Panc1 (cell line): Measurements from ENCODE around the gene USP24. TPM values are rescaled to one million over a fixed set of nuclear protein-coding genes. Genes with fewer than 3 reads are reported as not detected.

Source experiments
- ATAC-seq: fragments of 200-7000 bp; cut with Tn5 transposase; 2 replicates; pipeline ENCODE4 v1.9.1; 2020; ENCODE audit warnings: mild to moderate bottlenecking, moderate library complexity
- BruUV-seq: library from RNA; stranded (reverse); fragments of 400-500 nt; replicated peaks from 2 replicates; lab custom pipeline; 2021; lab: Mats Ljungman, UMichigan
- CTCF ChIA-PET: fragments of 300-600 bp; sonication (Branson Sonifier 250); formaldehyde crosslinking; loops from one replicate; lab custom pipeline; 2022; ENCODE audit warnings: antibody characterized with exemption; lab: Charles Lee
- POLR2A ChIA-PET: fragments of 300-600 bp; sonication (Branson Sonifier 250); formaldehyde crosslinking; loops from one replicate; lab custom pipeline; 2022; ENCODE audit warnings: antibody characterized with exemption; lab: Charles Lee
- DNase-seq: peaks from one replicate; pipeline ENCODE4 v3.0.0-alpha.2; 2010; ENCODE audit warnings: low read depth, low spot score
- H3K27ac ChIP-seq: 2 replicates; pipeline ENCODE4 v1.5.1; 2011; ENCODE audit warnings: mild to moderate bottlenecking, low read length, inconsistent platforms
- H3K27me3 ChIP-seq: fragments of 200-500 bp; sonication (Bioruptor generic); 2 replicates; pipeline ENCODE4 v1.6.0; 2014; ENCODE audit warnings: low read length, inconsistent platforms; ENCODE audit not compliant: control insufficient read depth, insufficient read depth
- H3K36me3 ChIP-seq: fragments of 200-500 bp; sonication (Bioruptor generic); 2 replicates; pipeline ENCODE4 v1.5.1; 2014; ENCODE audit warnings: inconsistent platforms, mild to moderate bottlenecking, low read length, moderate library complexity; ENCODE audit not compliant: control insufficient read depth, insufficient read depth
- H3K4me1 ChIP-seq: 2 replicates; pipeline ENCODE4 v1.5.1; 2011; ENCODE audit warnings: inconsistent platforms, mild to moderate bottlenecking, low read length, moderate library complexity; ENCODE audit not compliant: control insufficient read depth, insufficient read depth
- H3K4me3 ChIP-seq, 2 experiments: 2 replicates each; pipeline ENCODE4 v1.5.1; 2011 to 2012; ENCODE audit warnings: low read depth in 2 of 2, low read length in 2 of 2, mild to moderate bottlenecking in 2 of 2, inconsistent platforms in 1 of 2, moderate library complexity in 1 of 2
- H3K9me3 ChIP-seq: fragments of 200-500 bp; sonication (Bioruptor generic); 2 replicates; pipeline ENCODE4 v1.5.1; 2014; ENCODE audit warnings: low read depth, mild to moderate bottlenecking, inconsistent platforms, low read length, moderate library complexity; ENCODE audit not compliant: control insufficient read depth, insufficient read depth
- CTCF ChIP-seq: fragments of 450-650 bp; IDR thresholded peaks from 2 replicates; pipeline ENCODE4 v1.5.1; 2017; ENCODE audit warnings: mild to moderate bottlenecking
- POLR2AphosphoS5 ChIP-seq: IDR thresholded peaks from 2 replicates; pipeline ENCODE4 v1.6.1; 2012; ENCODE audit warnings: mild to moderate bottlenecking, low read depth, low read length, moderate library complexity
- REST ChIP-seq, 2 experiments: IDR thresholded peaks; 2 replicates each; pipeline ENCODE4 v1.6.1; 2011 to 2012; ENCODE audit warnings: low read depth in 2 of 2, control low read depth in 1 of 2, low read length in 1 of 2, mild to moderate bottlenecking in 1 of 2, moderate library complexity in 1 of 2; ENCODE audit not compliant: insufficient read depth in 1 of 2
- SIN3A ChIP-seq: IDR thresholded peaks from 2 replicates; pipeline ENCODE4 v1.6.1; 2012; ENCODE audit warnings: low read depth, mild to moderate bottlenecking, low read length, moderate library complexity, borderline replicate concordance; ENCODE audit not compliant: insufficient read depth
- TCF7L2 ChIP-seq: IDR thresholded peaks from 2 replicates; pipeline ENCODE4 v1.6.1; 2011; ENCODE audit warnings: mild to moderate bottlenecking, low read depth, low read length, inconsistent platforms
- in situ Hi-C: cut with HindIII; loops from 2 replicates; pipeline ENCODE4 v1.10.0; 2016; ENCODE audit warnings: low sequenced_read_pairs, low pct_unique_long_range_greater_than_20kb
- intact Hi-C: fragments of 100-400 bp; cut with micrococcal nuclease; formaldehyde crosslinking; loops from one replicate; pipeline ENCODE4 v1.10.0; 2022; ENCODE audit not compliant: unreplicated experiment
- total RNA-seq: library from RNA; stranded (reverse); gene quantifications from one replicate; pipeline ENCODE4 v1.2.1, GENCODE V29; 2021; ENCODE audit not compliant: unreplicated experiment

USP24 gene
- total RNA-seq, 1 experiment from 2014 or later, result 52.2 TPM

- Histone ChIP-seq H3K27me3 (no peaks in the 10 kb centered on the region), H3K27ac (no peak overlapping the region), H3K36me3 (peaks cover 77% of the 10 kb centered on the region), H3K4me1 (no peaks in the 10 kb centered on the region), H3K4me3 (no peak overlapping the region), H3K9me3 (no peaks in the 10 kb centered on the region)
- no peak for DNase-seq
- no TSS peak for BruUV-seq
- TF ChIP-seq REST (IDR thresholded peaks at IDR 0.05; ENCODE audit: insufficient read depth in 1 of 2, low read depth in 2 of 2, low read length in 1 of 2) (no peak), CTCF (no peak), TCF7L2 (no peak), POLR2AphosphoS5 (no peak), SIN3A (no peak)
- in situ Hi-C loops, result no loop called here
- intact Hi-C loops, result no loop called here
- ChIA-PET POLR2A (no interaction called here), CTCF (no interaction called here)
- ATAC-seq, result no peak
Measured at GRCh38 chr1:55154616-55155015, 60.5 kb downstream of the USP24 start.

DNA sequence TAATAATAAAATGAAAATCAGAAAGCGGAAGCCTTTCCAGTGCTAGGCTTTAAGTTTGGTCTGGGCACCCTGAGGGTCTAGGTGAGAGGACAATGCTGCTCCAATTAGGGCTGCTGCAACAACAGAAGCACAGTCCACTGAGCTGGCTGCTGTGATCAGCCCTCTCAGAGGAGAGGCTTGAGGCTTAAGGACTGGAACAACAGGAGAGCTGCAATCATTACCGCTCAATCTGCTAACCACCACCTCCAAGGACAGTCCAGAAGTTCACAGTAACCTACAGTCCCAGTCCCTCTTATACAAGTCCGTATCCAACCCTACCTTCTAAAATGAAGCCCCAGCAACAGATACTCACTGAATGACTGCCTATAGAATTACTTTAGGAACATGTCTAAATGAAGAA is 62.1 kb downstream of the USP24 start:
- ChIA-PET CTCF (no interaction called here), POLR2A (interaction anchor here (0.6 kb wide), 1 partner anchor 54 kb away, joined by 3 read pairs; no protein-coding TSS in a partner anchor)
- Histone ChIP-seq H3K36me3 (peaks cover 75% of the 10 kb centered on the region), H3K9me3 (no peaks in the 10 kb centered on the region), H3K27ac (no peak overlapping the region), H3K4me3 (no peak overlapping the region), H3K27me3 (no peaks in the 10 kb centered on the region), H3K4me1 (no peaks in the 10 kb centered on the region)
- TF ChIP-seq POLR2AphosphoS5, result no peak
- TF ChIP-seq REST (IDR thresholded peaks at IDR 0.05; ENCODE audit: insufficient read depth in 1 of 2, low read depth in 2 of 2, low read length in 1 of 2), result no peak
- TF ChIP-seq TCF7L2, result no peak
- TF ChIP-seq SIN3A, result no peak
- TF ChIP-seq CTCF, result no peak
- intact Hi-C loops, result no loop called here
- DNase-seq (no peak), ATAC-seq (no peak)
- in situ Hi-C loops, result no loop called here
- no TSS peak for BruUV-seq
